NB4 (cell line): ENCODE measurements around the gene NUMB.

Experiments
- POLR2A ChIP-seq: IDR thresholded peaks from 2 replicates; pipeline ENCODE4 v1.6.1; 2011; ENCODE audit warnings: mild to moderate bottlenecking; ENCODE audit not compliant: insufficient read length; ENCODE audit errors: extremely low read depth
- TF ChIP-seq, protein P1 (sequence below): IDR thresholded peaks from one replicate; pipeline ENCODE4 v1.5.1; 2012; ENCODE audit warnings: low read depth, low read length

DNA sequence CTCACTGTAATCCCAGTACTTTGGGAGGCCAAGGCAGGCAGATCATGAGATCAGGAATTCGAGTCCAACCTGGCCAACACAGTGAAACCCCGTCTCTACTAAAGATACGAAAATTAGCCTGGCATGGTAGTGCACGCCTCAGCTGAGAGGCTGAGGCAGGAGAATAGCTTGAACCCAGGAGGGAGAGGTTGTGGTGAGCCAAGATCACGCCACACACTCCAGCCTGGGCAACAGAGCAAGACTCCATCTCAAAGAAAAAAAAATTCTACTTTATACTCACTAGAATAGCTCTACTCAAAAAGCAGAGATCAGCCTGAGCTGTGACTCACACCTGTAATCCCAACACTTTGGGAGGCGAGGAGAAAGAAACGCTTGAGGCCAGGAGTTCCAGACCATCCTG is 17.1 kb downstream of the NUMB start:
- TF ChIP-seq POLR2A = no peak
- TF ChIP-seq, protein P1, sequence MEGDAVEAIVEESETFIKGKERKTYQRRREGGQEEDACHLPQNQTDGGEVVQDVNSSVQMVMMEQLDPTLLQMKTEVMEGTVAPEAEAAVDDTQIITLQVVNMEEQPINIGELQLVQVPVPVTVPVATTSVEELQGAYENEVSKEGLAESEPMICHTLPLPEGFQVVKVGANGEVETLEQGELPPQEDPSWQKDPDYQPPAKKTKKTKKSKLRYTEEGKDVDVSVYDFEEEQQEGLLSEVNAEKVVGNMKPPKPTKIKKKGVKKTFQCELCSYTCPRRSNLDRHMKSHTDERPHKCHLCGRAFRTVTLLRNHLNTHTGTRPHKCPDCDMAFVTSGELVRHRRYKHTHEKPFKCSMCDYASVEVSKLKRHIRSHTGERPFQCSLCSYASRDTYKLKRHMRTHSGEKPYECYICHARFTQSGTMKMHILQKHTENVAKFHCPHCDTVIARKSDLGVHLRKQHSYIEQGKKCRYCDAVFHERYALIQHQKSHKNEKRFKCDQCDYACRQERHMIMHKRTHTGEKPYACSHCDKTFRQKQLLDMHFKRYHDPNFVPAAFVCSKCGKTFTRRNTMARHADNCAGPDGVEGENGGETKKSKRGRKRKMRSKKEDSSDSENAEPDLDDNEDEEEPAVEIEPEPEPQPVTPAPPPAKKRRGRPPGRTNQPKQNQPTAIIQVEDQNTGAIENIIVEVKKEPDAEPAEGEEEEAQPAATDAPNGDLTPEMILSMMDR = no peak
